CD8-positive, alpha-beta memory T cell (primary cell): ENCODE data around the gene MTCP1. TPM values are rescaled to one million over a fixed set of nuclear protein-coding genes. Genes with fewer than 3 reads are reported as not detected.

ENCODE experiments used
- CTCF ChIA-PET: fragments of 350-600 bp; sonication (Branson Sonifier 250); formaldehyde crosslinking; loops from one replicate; lab custom pipeline; 2021; ENCODE audit warnings: antibody characterized with exemption; lab: Charles Lee
- POLR2A ChIA-PET: fragments of 350-600 bp; sonication (Branson Sonifier 250); formaldehyde crosslinking; loops from one replicate; lab custom pipeline; 2021; ENCODE audit warnings: antibody characterized with exemption; lab: Charles Lee
- DNase-seq, 5 donors: peaks; one replicate each; pipeline versions ENCODE4 v3.0.0 to v3.0.0-alpha.2; 2020 to 2022; ENCODE audit warnings: mixed read lengths in 1 of 5
- H3K27ac ChIP-seq: one replicate; pipeline ENCODE4 v1.7.0; 2013; ENCODE audit warnings: low read depth, mild to moderate bottlenecking, low read length, moderate library complexity
- H3K27me3 ChIP-seq: 2 replicates; pipeline ENCODE4 v1.7.0; 2013; ENCODE audit warnings: low read length, mild to moderate bottlenecking; ENCODE audit not compliant: insufficient read depth, poor library complexity, severe bottlenecking
- H3K36me3 ChIP-seq: 2 replicates; pipeline ENCODE4 v1.7.0; 2013; ENCODE audit warnings: mild to moderate bottlenecking, low read length, moderate library complexity; ENCODE audit not compliant: insufficient read depth
- H3K4me1 ChIP-seq: 2 replicates; pipeline ENCODE4 v1.7.0; 2013; ENCODE audit warnings: mild to moderate bottlenecking, low read length, moderate library complexity; ENCODE audit not compliant: insufficient read depth
- H3K4me3 ChIP-seq: 2 replicates; pipeline ENCODE4 v1.7.0; 2013; ENCODE audit warnings: mild to moderate bottlenecking, low read length
- H3K9me3 ChIP-seq: 2 replicates; pipeline ENCODE4 v1.7.0; 2013; ENCODE audit warnings: mild to moderate bottlenecking, low read length
- H3K27ac Mint-ChIP-seq, 8 donors: one replicate each; pipeline ENCODE4 v1.8.0; 2020 to 2021; ENCODE audit warnings: mixed read lengths in 8 of 8, mild to moderate bottlenecking in 6 of 8, inconsistent platforms in 3 of 8, moderate library complexity in 3 of 8
- H3K27me3 Mint-ChIP-seq, 2 donors: one replicate each; pipeline ENCODE4 v1.8.0; 2020 to 2021; ENCODE audit warnings: mixed read lengths in 2 of 2, mild to moderate bottlenecking in 1 of 2, moderate library complexity in 1 of 2
- H3K36me3 Mint-ChIP-seq, 3 donors: one replicate each; pipeline ENCODE4 v1.8.0; 2020 to 2021; ENCODE audit warnings: mixed read lengths in 3 of 3, inconsistent platforms in 1 of 3, mild to moderate bottlenecking in 1 of 3
- H3K4me1 Mint-ChIP-seq, 3 donors: one replicate each; pipeline ENCODE4 v1.8.0; 2020 to 2021; ENCODE audit warnings: mixed read lengths in 3 of 3, inconsistent platforms in 1 of 3, mild to moderate bottlenecking in 1 of 3
- H3K4me3 Mint-ChIP-seq, 7 donors: one replicate each; pipeline ENCODE4 v1.8.0; 2020 to 2021; ENCODE audit warnings: mixed read lengths in 7 of 7, mild to moderate bottlenecking in 6 of 7, moderate library complexity in 4 of 7, inconsistent platforms in 2 of 7
- H3K9me3 Mint-ChIP-seq, 5 donors: one replicate each; pipeline ENCODE4 v1.8.0; 2020 to 2022; ENCODE audit warnings: mixed read lengths in 5 of 5, mild to moderate bottlenecking in 3 of 5, moderate library complexity in 2 of 5, inconsistent platforms in 1 of 5
- polyA plus RNA-seq: library from polyadenylated mRNA; unstranded; fragments of 300-500 nt; fragmentation: Illumina TruSeq; gene quantifications from one replicate; pipeline ENCODE4 v1.2.3, GENCODE V29; 2021
- total RNA-seq, 2 experiments: library from RNA; stranded (reverse); gene quantifications; one replicate each; pipeline ENCODE4 v1.2.3, GENCODE V29; 2021

Gene MTCP1, protein sequence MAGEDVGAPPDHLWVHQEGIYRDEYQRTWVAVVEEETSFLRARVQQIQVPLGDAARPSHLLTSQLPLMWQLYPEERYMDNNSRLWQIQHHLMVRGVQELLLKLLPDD
- total RNA-seq (10 to 100 TPM; 22.6 to 24.2 TPM), polyA plus RNA-seq (21.8 TPM)

GRCh38 chrX:155070975-155071693, at the start of gene MTCP1, which contains the start of the genes BRCC3 and CMC4:
Gene MTCP1 (minus strand): TSS chrX:155071136. CDS start chrX:155066010, 5,126 bp downstream.
Gene BRCC3 (plus strand): TSS chrX:155071508. CDS start chrX:155071528, 20 bp downstream.
Gene CMC4 (minus strand): TSS chrX:155071136. CDS start chrX:155064023, 7,113 bp downstream.
- peak; percentile 62 to 83 (median 74) for DNase-seq
- H3K4me3 Mint-ChIP-seq, result peak within 1 kb of the TSS; percentile 88 to 95 (median 90)

GRCh38 chrX:155115174-155115819, 44.4 kb upstream of the MTCP1 start:
- no peak for DNase-seq
- ChIA-PET POLR2A (no interaction called here), CTCF (no interaction called here)
- no peaks in the 10 kb centered on the region for H3K27me3 Mint-ChIP-seq
- no peak overlapping the region for H3K4me3 Mint-ChIP-seq
- Histone ChIP-seq H3K9me3 (no peaks in the 10 kb centered on the region), H3K27ac (no peak overlapping the region), H3K4me3 (no peak overlapping the region), H3K27me3 (no peaks in the 10 kb centered on the region), H3K4me1 (no peaks in the 10 kb centered on the region), H3K36me3 (no peaks in the 10 kb centered on the region)
- peaks cover 5 to 38% (median 8%) of the 10 kb centered on the region in 3 donors for H3K36me3 Mint-ChIP-seq
- H3K9me3 Mint-ChIP-seq, result no peaks in the 10 kb centered on the region
- no peaks in the 10 kb centered on the region for H3K4me1 Mint-ChIP-seq
- no peak overlapping the region for H3K27ac Mint-ChIP-seq

More at GRCh38 chrX:155070975-155071693, at the start of gene MTCP1, which contains the start of the genes BRCC3 and CMC4:
- H3K36me3 Mint-ChIP-seq, result peaks cover 0 to 37% (median 8%) of the 10 kb centered on the region in 3 donors
- H3K9me3 ChIP-seq, result no peaks in the 10 kb centered on the region
- peaks cover 0 to 2% (median 0%) of the 10 kb centered on the region in 5 donors for H3K9me3 Mint-ChIP-seq
- no peaks in the 10 kb centered on the region for H3K36me3 ChIP-seq
- H3K4me3 ChIP-seq, result peak within 1 kb of the TSS; percentile 81
- ChIA-PET POLR2A (interaction anchor here (1.4 kb wide), 2 partner anchors 44 kb away, joined by 9 to 10 read pairs; partner anchors contain the start of gene FUNDC2), CTCF (interaction anchor here (1.0 kb wide), 2 partner anchors 14 to 43 kb away, joined by 3 to 4 read pairs; no protein-coding TSS in a partner anchor)
- H3K4me1 ChIP-seq, result peaks cover 21% of the 10 kb centered on the region
- H3K27me3 ChIP-seq, result no peaks in the 10 kb centered on the region
- peak within 1 kb of the TSS; percentile 89 to 97 (median 94) for H3K27ac Mint-ChIP-seq
- peaks cover 0 to 2% of the 10 kb centered on the region in 2 donors for H3K27me3 Mint-ChIP-seq
- H3K27ac ChIP-seq, result peak within 1 kb of the TSS; percentile 86
- H3K4me1 Mint-ChIP-seq, result peaks cover 40 to 73% (median 64%) of the 10 kb centered on the region in 3 donors

GRCh38 chrX:155113097-155113496, 42.2 kb upstream of the MTCP1 start:
- Mint-ChIP-seq H3K4me1 (no peaks in the 10 kb centered on the region), H3K9me3 (no peaks in the 10 kb centered on the region), H3K4me3 (no peak overlapping the region), H3K27me3 (no peaks in the 10 kb centered on the region), H3K27ac (no peak overlapping the region), H3K36me3 (peaks cover under 1 to 37% (median 3%) of the 10 kb centered on the region in 3 donors)
- no peak overlapping the region for H3K27ac ChIP-seq
- no peaks in the 10 kb centered on the region for H3K4me1 ChIP-seq
- DNase-seq, result no peak
- no peaks in the 10 kb centered on the region for H3K27me3 ChIP-seq
- CTCF ChIA-PET, result no interaction called here
- H3K9me3 ChIP-seq, result no peaks in the 10 kb centered on the region
- H3K36me3 ChIP-seq, result no peaks in the 10 kb centered on the region
- POLR2A ChIA-PET, result no interaction called here
- H3K4me3 ChIP-seq, result no peak overlapping the region

DNA sequence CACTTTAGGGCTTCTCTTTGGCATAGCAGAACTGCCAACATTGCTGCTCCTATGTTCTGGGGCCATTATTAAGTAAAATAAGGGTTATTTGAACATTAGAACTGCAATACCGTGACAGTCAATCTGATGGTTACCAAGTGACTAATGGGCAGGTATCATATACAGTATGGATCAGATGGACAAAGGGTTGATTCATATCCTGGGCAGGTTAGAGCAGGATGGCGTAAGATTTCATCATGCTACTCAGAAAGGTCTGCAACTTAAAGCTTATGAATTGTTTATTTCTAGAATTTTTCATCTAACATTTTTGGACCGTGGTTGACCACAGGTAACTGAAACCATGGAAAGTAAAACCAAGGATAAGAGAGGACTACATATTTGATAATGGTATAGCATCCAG, 41.2 kb upstream of the MTCP1 start:
- DNase-seq, result no peak
- Mint-ChIP-seq H3K27ac (no peak overlapping the region), H3K4me1 (no peaks in the 10 kb centered on the region), H3K4me3 (no peak overlapping the region), H3K36me3 (peaks cover 5 to 43% (median 5%) of the 10 kb centered on the region in 3 donors), H3K9me3 (no peaks in the 10 kb centered on the region), H3K27me3 (no peaks in the 10 kb centered on the region)
- POLR2A ChIA-PET, result no interaction called here
- Histone ChIP-seq H3K27me3 (no peaks in the 10 kb centered on the region), H3K27ac (no peak overlapping the region), H3K4me3 (no peak overlapping the region), H3K9me3 (no peaks in the 10 kb centered on the region), H3K4me1 (no peaks in the 10 kb centered on the region), H3K36me3 (no peaks in the 10 kb centered on the region)
- CTCF ChIA-PET, result no interaction called here

DNA sequence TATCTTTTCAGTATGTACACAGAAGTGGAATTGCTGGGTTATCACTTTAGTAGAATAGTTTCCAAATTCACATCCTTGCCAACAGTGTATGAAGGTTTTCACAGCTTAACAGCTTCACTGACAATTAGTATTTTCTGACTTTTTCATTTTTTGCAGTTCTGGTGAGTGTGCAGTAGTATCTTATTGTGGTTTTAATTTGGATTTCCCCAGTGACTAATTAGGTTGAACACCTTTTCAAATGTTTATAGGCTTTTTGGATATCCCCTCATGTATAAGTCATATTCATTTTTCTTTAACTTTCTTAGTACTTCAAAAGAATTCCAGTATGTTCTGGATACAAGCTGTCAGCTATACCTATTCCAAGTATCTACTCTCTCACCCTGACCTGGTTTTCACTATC, 37.5 kb upstream of the MTCP1 start:
- H3K4me3 Mint-ChIP-seq, result no peak overlapping the region
- no peaks in the 10 kb centered on the region for H3K9me3 Mint-ChIP-seq
- peaks cover 0 to 4% of the 10 kb centered on the region in 2 donors for H3K27me3 Mint-ChIP-seq
- Histone ChIP-seq H3K36me3 (no peaks in the 10 kb centered on the region), H3K27me3 (no peaks in the 10 kb centered on the region), H3K4me1 (no peaks in the 10 kb centered on the region), H3K27ac (no peak overlapping the region), H3K9me3 (no peaks in the 10 kb centered on the region), H3K4me3 (no peak overlapping the region)
- no peak for DNase-seq
- H3K36me3 Mint-ChIP-seq, result peaks cover 4 to 48% (median 11%) of the 10 kb centered on the region in 3 donors
- ChIA-PET CTCF (no interaction called here), POLR2A (no interaction called here)
- peaks cover 0 to 6% (median 1%) of the 10 kb centered on the region in 3 donors for H3K4me1 Mint-ChIP-seq
- H3K27ac Mint-ChIP-seq, result no peak overlapping the region

- H3K4me1 Mint-ChIP-seq, result peaks cover 0 to 10% (median 1%) of the 10 kb centered on the region in 3 donors
- no peak overlapping the region for H3K27ac ChIP-seq
- no peak overlapping the region for H3K4me3 Mint-ChIP-seq
- peaks cover 0 to 4% of the 10 kb centered on the region in 2 donors for H3K27me3 Mint-ChIP-seq
- peaks cover 5 to 45% (median 11%) of the 10 kb centered on the region in 3 donors for H3K36me3 Mint-ChIP-seq
- H3K36me3 ChIP-seq, result no peaks in the 10 kb centered on the region
- ChIA-PET CTCF (no interaction called here), POLR2A (no interaction called here)
- no peaks in the 10 kb centered on the region for H3K9me3 Mint-ChIP-seq
- no peak for DNase-seq
- no peaks in the 10 kb centered on the region for H3K27me3 ChIP-seq
- no peak overlapping the region for H3K4me3 ChIP-seq
- H3K9me3 ChIP-seq, result no peaks in the 10 kb centered on the region
- H3K4me1 ChIP-seq, result no peaks in the 10 kb centered on the region
- H3K27ac Mint-ChIP-seq, result peak overlapping the region in 1 of 8 donors; percentile 29
These were observed 35.0 kb upstream of the MTCP1 start for GRCh38 chrX:155105919-155106318.

DNA sequence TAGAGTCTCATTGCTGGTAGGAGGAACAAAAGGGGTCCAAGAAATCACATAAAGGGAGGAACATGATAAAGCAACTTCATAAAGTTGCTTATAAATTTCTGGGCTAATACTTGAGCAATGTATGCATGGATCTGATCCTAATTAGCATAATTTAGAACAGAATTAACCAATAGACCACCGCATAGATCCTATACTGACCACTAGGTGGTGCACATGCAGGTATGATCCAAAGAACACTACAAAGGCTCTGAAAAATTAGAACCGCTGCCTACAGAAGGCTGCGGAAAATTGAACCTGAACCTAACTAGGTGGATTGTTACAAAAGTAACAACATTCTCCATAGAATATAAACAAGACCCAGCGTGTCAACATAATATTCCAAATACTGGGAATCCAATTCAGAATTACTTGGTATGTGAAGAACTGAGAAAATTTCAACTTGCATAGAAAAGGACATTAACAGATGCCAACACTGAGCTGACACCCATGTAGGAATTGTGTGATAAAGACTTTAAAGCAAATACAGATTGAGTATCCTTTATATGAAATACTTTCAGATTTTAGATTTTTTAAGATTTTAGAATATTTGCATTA, 23.6 kb upstream of the MTCP1 start:
- H3K36me3 ChIP-seq, result no peaks in the 10 kb centered on the region
- no peak overlapping the region for H3K27ac Mint-ChIP-seq

More for the DNA sequence above, 23.6 kb upstream of the MTCP1 start:
- H3K27ac ChIP-seq, result no peak overlapping the region
- ChIA-PET POLR2A (no interaction called here), CTCF (interaction anchor here (0.7 to 1.8 kb wide), 4 partner anchors 10 to 123 kb away, joined by 3 to 8 read pairs (median 5); partner anchors contain the start of gene VBP1)
- no peaks in the 10 kb centered on the region for H3K4me1 ChIP-seq
- no peaks in the 10 kb centered on the region for H3K9me3 ChIP-seq
- no peak overlapping the region for H3K4me3 Mint-ChIP-seq
- peak in 3 of 5 donors; percentile 33 to 50 (median 50) for DNase-seq
- H3K36me3 Mint-ChIP-seq, result peaks cover 0 to 53% (median 9%) of the 10 kb centered on the region in 3 donors
- H3K27me3 Mint-ChIP-seq, result peaks cover 0 to 5% of the 10 kb centered on the region in 2 donors
- H3K9me3 Mint-ChIP-seq, result no peaks in the 10 kb centered on the region
- no peaks in the 10 kb centered on the region for H3K27me3 ChIP-seq
- no peak overlapping the region for H3K4me3 ChIP-seq
- peaks cover 0 to 5% (median 5%) of the 10 kb centered on the region in 3 donors for H3K4me1 Mint-ChIP-seq
